ENCODE data around the gene GPR152.
A peak's percentile ranks its signal among the peaks of the same experiment; 100 is the strongest.
"Not testable (repeated sequence)": the region's sequence is repeated elsewhere in the genome, so short reads cannot be mapped to it uniquely, and the experiment has no call there.

Gene GPR152

DNA sequence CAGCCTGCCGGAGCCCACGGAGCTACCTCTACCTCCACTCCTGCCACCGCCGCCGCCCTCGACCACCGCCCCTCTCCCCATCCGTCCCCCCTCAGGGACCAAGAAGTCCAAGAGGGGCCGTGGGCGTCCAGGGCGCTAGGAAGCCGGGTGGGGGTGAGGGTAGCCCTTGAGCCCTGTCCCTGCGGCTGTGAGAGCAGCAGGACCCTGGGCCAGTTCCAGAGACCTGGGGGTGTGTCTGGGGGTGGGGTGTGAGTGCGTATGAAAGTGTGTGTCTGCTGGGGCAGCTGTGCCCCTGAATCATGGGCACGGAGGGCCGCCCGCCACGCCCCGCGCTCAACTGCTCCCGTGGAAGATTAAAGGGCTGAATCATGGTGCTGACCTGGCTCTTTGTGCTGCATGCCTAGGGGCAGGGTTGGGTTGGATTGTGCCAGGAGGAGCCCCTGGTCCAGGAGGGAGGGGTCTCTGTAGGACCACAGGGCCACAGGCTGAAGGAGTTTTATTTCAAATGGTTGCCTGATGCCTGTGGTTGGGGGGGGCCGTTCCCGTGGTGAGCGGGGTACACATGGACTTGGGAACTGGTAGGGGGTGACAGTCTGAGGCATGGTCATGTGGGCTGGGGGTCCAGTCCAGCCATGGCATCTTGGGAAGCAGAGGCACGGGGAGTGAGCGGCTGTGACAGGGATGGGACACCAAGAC, 17.4 kb downstream of the GPR152 start:
- Histone ChIP-seq H3K36me3 (ENCODE audit: insufficient read depth, low read length) (peaks cover 63% of the 10 kb centered on the region), H3K9me3 (replicated peaks; ENCODE audit: low read length) (no peaks in the 10 kb centered on the region), H3K4me2 (ENCODE audit: low read length) (no peak overlapping the region), H3K9ac (ENCODE audit: low read depth, low read length) (no peak overlapping the region), H3K4me3 (ENCODE audit: low read length) (no peak overlapping the region), H3K4me1 (ENCODE audit: control insufficient read depth, insufficient read depth, low read length) (peaks cover 17% of the 10 kb centered on the region), H3K27me3 (ENCODE audit: control insufficient read depth, insufficient read depth, low read length) (no peaks in the 10 kb centered on the region)

DNA sequence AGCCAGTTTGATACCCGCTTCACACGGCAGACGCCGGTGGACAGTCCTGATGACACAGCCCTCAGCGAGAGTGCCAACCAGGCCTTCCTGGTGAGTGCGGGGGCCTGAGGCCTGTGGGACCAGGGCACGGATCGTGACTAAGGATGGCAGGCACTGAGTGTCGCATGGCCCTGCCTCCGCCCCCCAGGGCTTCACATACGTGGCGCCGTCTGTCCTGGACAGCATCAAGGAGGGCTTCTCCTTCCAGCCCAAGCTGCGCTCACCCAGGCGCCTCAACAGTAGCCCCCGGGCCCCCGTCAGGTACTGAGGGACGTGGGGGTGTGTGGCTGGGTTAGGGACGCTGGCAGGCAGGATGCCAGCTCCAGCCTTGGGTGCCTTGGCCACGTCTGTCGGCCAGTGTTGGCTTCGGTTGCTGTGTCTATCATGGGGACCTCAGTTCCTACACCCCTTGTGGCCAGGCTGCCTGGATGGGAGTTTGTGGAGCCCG, 18.1 kb downstream of the GPR152 start:
- Histone ChIP-seq H3K4me3 (ENCODE audit: low read length) (no peak overlapping the region), H3K9ac (ENCODE audit: low read depth, low read length) (no peak overlapping the region), H3K4me2 (ENCODE audit: low read length) (no peak overlapping the region), H3K4me1 (ENCODE audit: control insufficient read depth, insufficient read depth, low read length) (peaks cover 11% of the 10 kb centered on the region), H3K27me3 (ENCODE audit: control insufficient read depth, insufficient read depth, low read length) (no peaks in the 10 kb centered on the region), H3K36me3 (ENCODE audit: insufficient read depth, low read length) (peaks cover 56% of the 10 kb centered on the region), H3K9me3 (replicated peaks; ENCODE audit: low read length) (no peaks in the 10 kb centered on the region)

DNA sequence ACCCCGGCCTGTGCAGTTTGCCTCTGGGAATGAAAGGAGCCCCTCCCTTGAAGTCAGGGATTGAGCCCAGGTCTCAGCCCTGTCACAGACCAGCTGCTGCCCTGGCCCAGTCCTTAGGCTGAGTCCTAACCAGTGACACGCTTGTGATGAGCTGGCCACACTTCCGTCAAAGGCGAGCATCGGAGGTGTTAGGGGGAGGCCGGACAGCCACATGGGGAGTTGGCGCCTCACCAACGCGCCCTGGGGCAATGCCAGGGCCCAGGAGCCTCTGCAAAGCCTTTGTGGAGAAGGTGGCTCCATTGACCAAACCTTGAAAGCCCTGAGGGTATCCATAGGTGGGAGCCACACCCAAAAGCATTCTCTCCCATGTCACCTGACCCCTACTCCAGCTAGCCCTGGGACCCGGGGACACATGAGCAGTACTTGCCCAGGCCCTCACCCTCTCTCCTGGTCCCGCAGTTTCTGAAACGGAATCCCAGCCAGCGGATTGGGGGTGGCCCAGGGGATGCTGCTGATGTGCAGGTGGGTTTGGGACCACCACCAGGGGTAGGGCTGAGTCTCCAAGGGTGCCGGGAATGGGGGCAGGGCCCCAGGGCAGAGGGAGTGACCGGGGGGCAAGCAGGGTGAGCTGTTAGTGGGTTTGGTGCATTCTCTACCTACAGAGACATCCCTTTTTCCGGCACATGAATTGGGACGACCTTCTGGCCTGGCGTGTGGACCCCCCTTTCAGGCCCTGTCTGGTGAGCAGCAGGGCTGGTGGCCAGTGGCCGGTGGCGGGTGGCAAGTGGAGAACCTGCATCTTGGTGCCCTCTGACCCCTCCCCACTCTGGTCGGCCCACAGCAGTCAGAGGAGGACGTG, 18.8 kb downstream of the GPR152 start:
- Histone ChIP-seq H3K4me3 (ENCODE audit: low read length) (no peak overlapping the region), H3K27me3 (ENCODE audit: control insufficient read depth, insufficient read depth, low read length) (no peaks in the 10 kb centered on the region), H3K9ac (ENCODE audit: low read depth, low read length) (no peak overlapping the region), H3K4me1 (ENCODE audit: control insufficient read depth, insufficient read depth, low read length) (peaks cover 11% of the 10 kb centered on the region), H3K9me3 (replicated peaks; ENCODE audit: low read length) (no peaks in the 10 kb centered on the region), H3K36me3 (ENCODE audit: insufficient read depth, low read length) (peaks cover 55% of the 10 kb centered on the region), H3K4me2 (ENCODE audit: low read length) (no peak overlapping the region)

DNA sequence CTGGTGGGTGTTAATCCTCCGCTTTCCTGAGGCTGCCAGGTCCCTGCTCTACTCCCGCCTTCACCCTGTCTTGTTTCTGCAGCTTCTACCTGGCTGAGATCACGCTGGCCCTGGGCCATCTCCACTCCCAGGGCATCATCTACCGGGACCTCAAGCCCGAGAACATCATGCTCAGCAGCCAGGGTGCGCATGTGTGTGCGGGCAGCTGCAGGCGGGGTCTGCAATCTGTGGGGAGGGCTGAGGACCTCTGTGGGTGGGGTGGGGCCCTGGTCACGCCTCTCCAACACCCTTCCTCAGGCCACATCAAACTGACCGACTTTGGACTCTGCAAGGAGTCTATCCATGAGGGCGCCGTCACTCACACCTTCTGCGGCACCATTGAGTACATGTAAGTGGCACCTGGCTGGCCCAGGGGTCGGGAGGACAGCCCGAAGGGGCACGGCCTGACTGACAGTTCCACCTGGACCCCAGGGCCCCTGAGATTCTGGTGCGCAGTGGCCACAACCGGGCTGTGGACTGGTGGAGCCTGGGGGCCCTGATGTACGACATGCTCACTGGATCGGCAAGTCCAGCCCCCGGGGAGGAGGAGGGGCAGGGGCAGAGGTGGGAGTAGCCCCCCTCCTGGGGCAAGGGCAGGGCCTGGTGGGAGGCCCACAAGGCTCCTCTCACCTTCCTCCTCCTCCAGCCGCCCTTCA, 19.7 kb downstream of the GPR152 start:
- H3K4me3 ChIP-seq (ENCODE audit: low read length) = no peak overlapping the region
- no peaks in the 10 kb centered on the region for H3K27me3 ChIP-seq (ENCODE audit: control insufficient read depth, insufficient read depth, low read length)
- H3K36me3 ChIP-seq (ENCODE audit: insufficient read depth, low read length) = peaks cover 50% of the 10 kb centered on the region
- H3K9me3 ChIP-seq (replicated peaks; ENCODE audit: low read length) = no peaks in the 10 kb centered on the region
- H3K4me1 ChIP-seq (ENCODE audit: control insufficient read depth, insufficient read depth, low read length) = peaks cover 11% of the 10 kb centered on the region
- no peak overlapping the region for H3K4me2 ChIP-seq (ENCODE audit: low read length)
- H3K9ac ChIP-seq (ENCODE audit: low read depth, low read length) = no peak overlapping the region

DNA sequence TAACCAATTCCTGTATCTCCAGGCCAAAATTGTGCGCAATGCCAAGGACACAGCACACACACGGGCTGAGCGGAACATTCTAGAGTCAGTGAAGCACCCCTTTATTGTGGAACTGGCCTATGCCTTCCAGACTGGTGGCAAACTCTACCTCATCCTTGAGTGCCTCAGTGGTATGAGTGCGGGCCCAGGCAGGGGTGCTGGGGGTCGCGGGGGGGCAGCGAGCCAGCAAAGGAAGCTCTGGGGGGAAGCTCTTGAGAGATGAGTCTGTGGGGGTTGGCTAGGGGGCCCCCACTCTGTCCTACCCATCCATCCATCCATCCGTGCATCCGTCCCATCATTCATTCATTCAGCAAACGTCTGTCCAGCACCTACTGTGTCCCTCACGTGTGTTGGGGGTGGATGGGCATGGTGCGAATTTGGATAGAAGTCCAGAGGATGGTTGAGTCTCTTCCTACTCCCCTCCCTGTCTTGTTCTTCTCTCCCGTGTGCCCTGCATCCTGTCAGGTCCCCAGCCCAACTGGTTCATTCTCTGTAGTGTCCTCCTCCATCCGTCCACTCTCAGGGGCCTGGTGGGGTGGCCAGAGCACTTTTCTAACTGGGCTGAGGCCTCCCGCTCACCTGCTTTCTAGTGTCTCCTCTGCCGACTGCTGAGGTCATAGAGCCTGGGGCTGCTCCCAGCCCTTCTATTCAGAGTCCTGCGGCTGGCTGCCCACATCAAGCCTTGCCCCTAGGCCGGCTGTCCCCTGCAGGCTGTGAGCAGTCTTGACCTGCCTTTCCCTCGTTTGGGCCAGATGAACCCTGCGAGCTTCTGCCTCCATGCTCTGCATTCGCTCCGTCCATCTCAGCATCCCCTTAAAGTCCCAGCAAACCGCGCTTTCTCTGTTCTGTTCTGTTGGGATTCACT, 20.9 kb downstream of the GPR152 start:
- no peaks in the 10 kb centered on the region for H3K9me3 ChIP-seq (replicated peaks; ENCODE audit: low read length)
- H3K9ac ChIP-seq (ENCODE audit: low read depth, low read length) = no peak overlapping the region
- H3K36me3 ChIP-seq (ENCODE audit: insufficient read depth, low read length) = peaks cover 42% of the 10 kb centered on the region
- no peaks in the 10 kb centered on the region for H3K27me3 ChIP-seq (ENCODE audit: control insufficient read depth, insufficient read depth, low read length)
- H3K4me2 ChIP-seq (ENCODE audit: low read length) = no peak overlapping the region
- H3K4me3 ChIP-seq (ENCODE audit: low read length) = no peak overlapping the region
- H3K4me1 ChIP-seq (ENCODE audit: control insufficient read depth, insufficient read depth, low read length) = peaks cover 15% of the 10 kb centered on the region

DNA sequence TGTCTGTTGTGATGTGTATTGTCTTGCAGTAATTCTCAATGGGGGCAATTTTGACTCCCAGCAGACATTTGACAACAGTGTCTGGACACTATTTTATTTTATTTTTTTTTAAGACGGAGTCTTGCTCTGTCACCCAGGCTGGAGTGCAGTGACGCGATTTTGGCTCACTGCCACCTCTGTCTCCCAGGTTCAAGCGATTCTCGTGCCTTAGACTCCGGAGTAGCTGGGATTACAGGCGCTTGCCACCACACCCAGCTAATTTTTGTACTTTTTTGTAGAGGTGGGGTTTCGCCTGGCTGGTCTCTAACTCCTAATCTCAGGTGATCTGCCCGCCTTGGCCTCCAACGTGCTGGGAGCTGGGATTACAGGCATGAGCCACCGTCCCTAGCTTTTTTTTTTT, 22.8 kb downstream of the GPR152 start:
- Histone ChIP-seq H3K27me3 (ENCODE audit: control insufficient read depth, insufficient read depth, low read length) (no peaks in the 10 kb centered on the region), H3K36me3 (ENCODE audit: insufficient read depth, low read length) (peaks cover 31% of the 10 kb centered on the region), H3K4me3 (ENCODE audit: low read length) (no peak overlapping the region), H3K4me1 (ENCODE audit: control insufficient read depth, insufficient read depth, low read length) (peaks cover 11% of the 10 kb centered on the region), H3K9ac (ENCODE audit: low read depth, low read length) (no peak overlapping the region), H3K9me3 (replicated peaks; ENCODE audit: low read length) (no peaks in the 10 kb centered on the region), H3K4me2 (ENCODE audit: low read length) (peak overlapping the region; percentile 92)

DNA sequence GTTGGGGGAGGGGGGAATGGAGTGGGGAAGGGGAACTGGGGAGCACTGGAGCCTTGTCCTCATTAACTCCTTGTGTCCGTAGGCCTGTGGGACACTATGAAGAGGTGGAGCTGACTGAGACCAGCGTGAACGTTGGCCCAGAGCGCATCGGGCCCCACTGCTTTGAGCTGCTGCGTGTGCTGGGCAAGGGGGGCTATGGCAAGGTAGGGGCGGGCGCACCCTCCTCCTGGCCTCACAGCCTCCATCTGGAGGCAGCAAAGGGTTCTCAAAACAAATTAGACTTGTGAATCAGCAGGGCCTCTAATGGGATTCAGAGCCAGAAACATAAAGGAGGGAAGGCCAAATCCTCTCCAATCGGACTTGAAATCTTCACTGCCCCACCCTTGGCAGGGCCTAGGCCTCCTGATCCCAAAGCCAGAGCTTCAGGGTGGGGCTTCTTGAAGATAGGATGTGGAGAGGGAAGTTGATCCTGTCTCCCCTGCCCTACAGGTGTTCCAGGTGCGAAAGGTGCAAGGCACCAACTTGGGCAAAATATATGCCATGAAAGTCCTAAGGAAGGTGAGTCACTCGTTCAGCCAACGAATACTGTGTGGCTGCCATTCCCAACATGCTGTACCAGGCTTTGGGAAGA, 23.4 kb downstream of the GPR152 start:
- Histone ChIP-seq H3K4me3 (ENCODE audit: low read length) (peak overlapping the region; percentile 96), H3K4me2 (ENCODE audit: low read length) (peak overlapping the region; percentile 92), H3K9me3 (replicated peaks; ENCODE audit: low read length) (no peaks in the 10 kb centered on the region), H3K9ac (ENCODE audit: low read depth, low read length) (peak overlapping the region; percentile 94), H3K36me3 (ENCODE audit: insufficient read depth, low read length) (peaks cover 25% of the 10 kb centered on the region), H3K27me3 (ENCODE audit: control insufficient read depth, insufficient read depth, low read length) (no peaks in the 10 kb centered on the region), H3K4me1 (ENCODE audit: control insufficient read depth, insufficient read depth, low read length) (peaks cover 11% of the 10 kb centered on the region)

DNA sequence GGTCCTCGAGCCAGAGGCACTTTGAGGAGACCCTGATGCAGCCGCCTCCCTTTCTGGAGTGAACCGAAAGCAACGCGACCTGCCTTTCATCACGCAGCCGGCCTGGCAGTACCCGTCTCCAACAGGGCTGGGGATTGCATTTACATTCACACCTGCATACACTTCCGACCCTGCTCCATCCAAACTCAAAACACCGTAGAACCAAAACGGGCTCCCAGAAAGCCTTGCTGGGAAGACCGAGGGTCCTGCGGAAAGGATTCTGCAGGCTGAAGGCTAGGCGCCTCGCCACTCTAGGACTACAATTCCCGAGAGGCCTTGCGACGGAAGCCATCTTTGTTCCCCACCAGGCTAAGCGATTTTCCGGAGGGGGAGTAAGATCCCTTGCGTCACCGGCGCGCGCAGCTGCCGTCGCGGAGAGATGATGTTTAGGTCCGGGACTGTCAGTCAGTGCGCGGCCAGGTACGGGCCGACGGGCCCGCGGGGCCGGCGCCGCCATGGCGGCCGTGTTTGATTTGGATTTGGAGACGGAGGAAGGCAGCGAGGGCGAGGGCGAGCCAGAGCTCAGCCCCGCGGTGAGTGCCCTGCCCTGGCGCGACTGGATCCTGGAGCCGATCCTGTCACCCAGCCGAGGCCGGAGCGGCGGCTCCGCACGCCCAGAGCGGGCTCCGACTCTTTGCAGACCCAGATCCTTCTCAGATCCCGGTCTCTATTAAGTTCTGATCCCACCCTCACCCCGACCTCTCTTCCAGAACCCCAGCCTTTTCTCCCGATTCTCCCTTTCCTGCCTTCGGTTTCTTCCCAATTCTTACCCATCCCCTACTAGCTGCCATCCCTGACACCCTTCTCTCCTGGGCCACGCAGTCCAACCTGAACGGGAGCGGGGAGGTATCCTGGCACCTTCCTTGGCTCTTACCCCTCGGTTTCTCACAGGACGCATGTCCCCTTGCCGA, 24.2 kb downstream of the GPR152 start, which contains the start of gene RPS6KB2:
Gene RPS6KB2 (plus strand): TSS at position 443 of the 950 bp plus-strand sequence. CDS start 52 bp downstream, at position 495.
- Histone ChIP-seq H3K27me3 (ENCODE audit: control insufficient read depth, insufficient read depth, low read length) (no peaks in the 10 kb centered on the region), H3K36me3 (ENCODE audit: insufficient read depth, low read length) (peaks cover 17% of the 10 kb centered on the region), H3K9me3 (replicated peaks; ENCODE audit: low read length) (no peaks in the 10 kb centered on the region), H3K4me3 (ENCODE audit: low read length) (peak within 1 kb of the TSS; percentile 96), H3K4me2 (ENCODE audit: low read length) (peak within 1 kb of the TSS; percentile 92), H3K4me1 (ENCODE audit: control insufficient read depth, insufficient read depth, low read length) (peaks cover 11% of the 10 kb centered on the region), H3K9ac (ENCODE audit: low read depth, low read length) (peak within 1 kb of the TSS; percentile 94)

DNA sequence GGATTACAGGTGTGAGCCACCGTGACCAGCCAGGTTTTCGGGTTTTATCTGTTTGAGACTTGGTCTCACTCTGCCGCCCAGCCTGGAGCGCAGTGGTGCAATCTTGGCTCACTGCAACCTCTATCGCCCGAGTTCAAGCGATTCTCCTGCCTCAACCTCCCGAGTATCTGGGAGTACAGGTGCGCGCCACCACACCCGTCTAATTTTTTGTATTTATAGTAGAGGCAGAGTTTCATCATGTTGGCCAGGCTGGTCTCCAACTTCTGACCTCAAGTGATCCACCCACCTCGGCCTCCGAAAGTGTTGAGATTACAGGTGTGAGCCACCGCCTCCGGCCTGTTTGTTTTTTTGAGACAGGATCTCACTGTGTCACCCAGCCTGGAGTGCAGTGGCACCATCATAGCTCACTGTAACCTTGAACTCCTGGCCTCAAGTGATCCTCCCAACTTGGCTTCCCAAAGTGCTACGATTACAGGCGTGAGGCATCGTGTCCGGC, 25.1 kb downstream of the GPR152 start:
- H3K4me1 ChIP-seq (ENCODE audit: control insufficient read depth, insufficient read depth, low read length) = peaks cover 11% of the 10 kb centered on the region
- peak overlapping the region; percentile 92 for H3K4me2 ChIP-seq (ENCODE audit: low read length)
- H3K36me3 ChIP-seq (ENCODE audit: insufficient read depth, low read length) = peaks cover 11% of the 10 kb centered on the region
- not testable (repeated sequence) for H3K9me3 ChIP-seq (replicated peaks; ENCODE audit: low read length); H3K27me3 ChIP-seq (ENCODE audit: control insufficient read depth, insufficient read depth, low read length)
- peak overlapping the region; percentile 96 for H3K4me3 ChIP-seq (ENCODE audit: low read length)
- H3K9ac ChIP-seq (ENCODE audit: low read depth, low read length) = peak overlapping the region; percentile 94

Measured in skeletal muscle satellite cell (primary cell).